ENCODE results near the gene OGFOD1.

Gene OGFOD1

DNA sequence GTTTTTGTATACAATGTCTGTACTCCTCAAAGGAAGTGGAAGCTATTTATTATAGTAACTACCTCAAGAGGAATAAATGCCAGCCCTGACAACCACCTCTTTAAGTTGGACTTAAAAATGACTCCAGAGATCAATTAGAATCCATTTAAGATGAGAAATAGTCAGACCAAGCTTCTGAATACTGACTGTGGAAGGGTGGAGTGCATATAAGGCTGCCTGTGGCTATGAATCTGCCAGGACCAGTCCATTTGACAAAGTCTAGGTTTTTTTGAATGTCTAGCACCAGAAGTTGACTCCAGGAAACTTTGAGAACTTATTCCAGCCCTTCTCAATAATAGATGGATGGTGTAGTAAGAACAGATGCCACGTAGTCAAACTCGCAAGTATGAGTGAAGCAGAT lies 15.0 kb downstream of the OGFOD1 start:
- Histone ChIP-seq H2BK12ac (ENCODE audit: low read length) (no peak overlapping the region), H3K27ac (replicated peaks; ENCODE audit: low read length) (no peak overlapping the region), H3K18ac (ENCODE audit: low read length) (no peak overlapping the region), H3K4me1 (ENCODE audit: control insufficient read depth in 2 of 2, insufficient read depth in 1 of 2, low read depth in 1 of 2, low read length in 2 of 2) (no peaks in the 10 kb centered on the region), H3K27me3 (ENCODE audit: control insufficient read depth in 3 of 3, insufficient read depth in 3 of 3, low read depth in 1 of 3, low read length in 3 of 3) (no peaks in the 10 kb centered on the region), H3K36me3 (replicated peaks in 1 of 2; ENCODE audit: control insufficient read depth in 2 of 2, insufficient read depth in 2 of 2, low read length in 2 of 2) (peaks cover 21 to 95% of the 10 kb centered on the region in 2 donors), H3K23ac (ENCODE audit: low read depth, low read length, poor library complexity) (no peak overlapping the region), H2BK15ac (ENCODE audit: low read length) (no peak overlapping the region), H2BK120ac (ENCODE audit: low read depth, low read length) (no peak overlapping the region), H4K91ac (ENCODE audit: low read depth, low read length, poor library complexity) (no peak overlapping the region), H3K4me2 (ENCODE audit: insufficient read depth, low read length, poor library complexity, severe bottlenecking) (no peak overlapping the region), H2BK5ac (ENCODE audit: low read length) (no peak overlapping the region), H3K14ac (ENCODE audit: low read length) (no peak overlapping the region), H2AK5ac (ENCODE audit: low read depth, low read length) (no peak overlapping the region), H3K9me3 (replicated peaks in 1 of 2; ENCODE audit: control insufficient read depth in 2 of 2, insufficient read depth in 1 of 2, low read depth in 1 of 2, low read length in 2 of 2) (no peaks in the 10 kb centered on the region), H3K4me3 (ENCODE audit: low read length in 2 of 2) (no peak overlapping the region), H4K8ac (ENCODE audit: low read depth, low read length) (no peak overlapping the region), H3K9ac (ENCODE audit: low read depth, low read length, poor library complexity) (no peak overlapping the region), H3K79me1 (ENCODE audit: low read depth, low read length) (no peaks in the 10 kb centered on the region), H3K4ac (ENCODE audit: low read length) (no peak overlapping the region), H2AFZ (ENCODE audit: low read length) (no peak overlapping the region)
- no peak for DNase-seq (ENCODE audit: low spot score)
- WGBS, 2 donors (ENCODE audit: extremely low coverage in 2 of 2, insufficient read length in 2 of 2, insufficient replicate concordance in 1 of 2) = no CpG with 5 or more reads among the region's 2 CpGs

DNA sequence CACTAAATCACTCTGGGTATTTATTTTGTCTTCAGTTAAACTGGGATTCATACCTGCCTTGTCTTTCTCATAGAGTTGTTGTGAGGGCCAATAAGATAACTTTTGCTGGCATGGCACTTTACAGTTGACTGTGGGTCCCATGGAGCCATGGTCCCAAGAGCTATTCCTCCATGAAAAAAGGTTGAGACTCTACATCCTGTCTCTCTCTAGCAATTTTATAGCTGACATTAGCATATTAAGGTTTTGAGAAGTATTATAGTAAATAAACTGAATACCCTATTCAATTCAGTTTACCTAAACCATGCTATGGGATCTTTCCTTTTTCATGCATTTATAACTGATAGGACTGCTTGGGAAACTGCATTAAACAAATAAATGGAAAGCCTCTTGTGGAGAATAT lies 17.4 kb downstream of the OGFOD1 start:
- no peak overlapping the region for H2BK5ac ChIP-seq (ENCODE audit: low read length)
- no peak overlapping the region for H2BK15ac ChIP-seq (ENCODE audit: low read length)
- no peaks in the 10 kb centered on the region for H3K9me3 ChIP-seq (replicated peaks in 1 of 2; ENCODE audit: control insufficient read depth in 2 of 2, insufficient read depth in 1 of 2, low read depth in 1 of 2, low read length in 2 of 2)
- H2AFZ ChIP-seq (ENCODE audit: low read length) = no peak overlapping the region
- no peak overlapping the region for H2BK12ac ChIP-seq (ENCODE audit: low read length)
- H4K8ac ChIP-seq (ENCODE audit: low read depth, low read length) = no peak overlapping the region
- H3K27ac ChIP-seq (replicated peaks; ENCODE audit: low read length) = no peak overlapping the region
- no peak overlapping the region for H3K4me3 ChIP-seq (ENCODE audit: low read length in 2 of 2)
- H3K36me3 ChIP-seq (replicated peaks in 1 of 2; ENCODE audit: control insufficient read depth in 2 of 2, insufficient read depth in 2 of 2, low read length in 2 of 2) = peaks cover 26 to 95% of the 10 kb centered on the region in 2 donors
- no peak overlapping the region for H3K4ac ChIP-seq (ENCODE audit: low read length)
- no peak for DNase-seq (ENCODE audit: low spot score)
- H2AK5ac ChIP-seq (ENCODE audit: low read depth, low read length) = no peak overlapping the region
- no peak overlapping the region for H4K91ac ChIP-seq (ENCODE audit: low read depth, low read length, poor library complexity)
- no peaks in the 10 kb centered on the region for H3K79me1 ChIP-seq (ENCODE audit: low read depth, low read length)
- no peak overlapping the region for H3K4me2 ChIP-seq (ENCODE audit: insufficient read depth, low read length, poor library complexity, severe bottlenecking)
- H3K27me3 ChIP-seq (ENCODE audit: control insufficient read depth in 3 of 3, insufficient read depth in 3 of 3, low read depth in 1 of 3, low read length in 3 of 3) = no peaks in the 10 kb centered on the region
- no peak overlapping the region for H3K14ac ChIP-seq (ENCODE audit: low read length)
- no peak overlapping the region for H3K18ac ChIP-seq (ENCODE audit: low read length)
- H3K9ac ChIP-seq (ENCODE audit: low read depth, low read length, poor library complexity) = no peak overlapping the region
- H3K4me1 ChIP-seq (ENCODE audit: control insufficient read depth in 2 of 2, insufficient read depth in 1 of 2, low read depth in 1 of 2, low read length in 2 of 2) = no peaks in the 10 kb centered on the region
- H2BK120ac ChIP-seq (ENCODE audit: low read depth, low read length) = no peak overlapping the region
- no peak overlapping the region for H3K23ac ChIP-seq (ENCODE audit: low read depth, low read length, poor library complexity)

GRCh38 chr16:56469748-56470147 lies 18.4 kb downstream of the OGFOD1 start:
- Histone ChIP-seq H2BK15ac (ENCODE audit: low read length) (no peak overlapping the region), H3K27ac (replicated peaks; ENCODE audit: low read length) (no peak overlapping the region)

GRCh38 chr16:56470232-56470631 lies 18.9 kb downstream of the OGFOD1 start:
- Histone ChIP-seq H3K36me3 (replicated peaks in 1 of 2; ENCODE audit: control insufficient read depth in 2 of 2, insufficient read depth in 2 of 2, low read length in 2 of 2) (peaks cover 27 to 97% of the 10 kb centered on the region in 2 donors), H3K23ac (ENCODE audit: low read depth, low read length, poor library complexity) (no peak overlapping the region)

More at GRCh38 chr16:56469748-56470147, 18.4 kb downstream of the OGFOD1 start:
- Histone ChIP-seq H3K23ac (ENCODE audit: low read depth, low read length, poor library complexity) (no peak overlapping the region), H3K9me3 (replicated peaks in 1 of 2; ENCODE audit: control insufficient read depth in 2 of 2, insufficient read depth in 1 of 2, low read depth in 1 of 2, low read length in 2 of 2) (no peaks in the 10 kb centered on the region), H3K4me2 (ENCODE audit: insufficient read depth, low read length, poor library complexity, severe bottlenecking) (no peak overlapping the region), H3K27me3 (ENCODE audit: control insufficient read depth in 3 of 3, insufficient read depth in 3 of 3, low read depth in 1 of 3, low read length in 3 of 3) (no peaks in the 10 kb centered on the region), H3K9ac (ENCODE audit: low read depth, low read length, poor library complexity) (no peak overlapping the region), H2AK5ac (ENCODE audit: low read depth, low read length) (no peak overlapping the region), H2BK12ac (ENCODE audit: low read length) (no peak overlapping the region), H2AFZ (ENCODE audit: low read length) (no peak overlapping the region), H2BK120ac (ENCODE audit: low read depth, low read length) (no peak overlapping the region), H3K4me3 (ENCODE audit: low read length in 2 of 2) (no peak overlapping the region), H3K4ac (ENCODE audit: low read length) (no peak overlapping the region), H3K4me1 (ENCODE audit: control insufficient read depth in 2 of 2, insufficient read depth in 1 of 2, low read depth in 1 of 2, low read length in 2 of 2) (no peaks in the 10 kb centered on the region), H3K18ac (ENCODE audit: low read length) (no peak overlapping the region), H3K14ac (ENCODE audit: low read length) (no peak overlapping the region), H4K91ac (ENCODE audit: low read depth, low read length, poor library complexity) (no peak overlapping the region), H3K79me1 (ENCODE audit: low read depth, low read length) (no peaks in the 10 kb centered on the region), H2BK5ac (ENCODE audit: low read length) (no peak overlapping the region), H3K36me3 (replicated peaks in 1 of 2; ENCODE audit: control insufficient read depth in 2 of 2, insufficient read depth in 2 of 2, low read length in 2 of 2) (peaks cover 27 to 95% of the 10 kb centered on the region in 2 donors), H4K8ac (ENCODE audit: low read depth, low read length) (no peak overlapping the region)
- no CpG with 5 or more reads among the region's 7 CpGs for WGBS, 2 donors (ENCODE audit: extremely low coverage in 2 of 2, insufficient read length in 2 of 2, insufficient replicate concordance in 1 of 2)
- no peak for DNase-seq (ENCODE audit: low spot score)

More at GRCh38 chr16:56470232-56470631, 18.9 kb downstream of the OGFOD1 start:
- Histone ChIP-seq H3K9ac (ENCODE audit: low read depth, low read length, poor library complexity) (no peak overlapping the region), H3K4me2 (ENCODE audit: insufficient read depth, low read length, poor library complexity, severe bottlenecking) (no peak overlapping the region), H2AK5ac (ENCODE audit: low read depth, low read length) (no peak overlapping the region), H3K27ac (replicated peaks; ENCODE audit: low read length) (no peak overlapping the region), H2BK12ac (ENCODE audit: low read length) (no peak overlapping the region), H3K9me3 (replicated peaks in 1 of 2; ENCODE audit: control insufficient read depth in 2 of 2, insufficient read depth in 1 of 2, low read depth in 1 of 2, low read length in 2 of 2) (no peaks in the 10 kb centered on the region), H3K4me1 (ENCODE audit: control insufficient read depth in 2 of 2, insufficient read depth in 1 of 2, low read depth in 1 of 2, low read length in 2 of 2) (no peaks in the 10 kb centered on the region), H4K8ac (ENCODE audit: low read depth, low read length) (no peak overlapping the region), H3K18ac (ENCODE audit: low read length) (no peak overlapping the region), H2AFZ (ENCODE audit: low read length) (no peak overlapping the region), H3K14ac (ENCODE audit: low read length) (no peak overlapping the region), H2BK15ac (ENCODE audit: low read length) (no peak overlapping the region), H2BK120ac (ENCODE audit: low read depth, low read length) (no peak overlapping the region), H3K27me3 (ENCODE audit: control insufficient read depth in 3 of 3, insufficient read depth in 3 of 3, low read depth in 1 of 3, low read length in 3 of 3) (no peaks in the 10 kb centered on the region), H3K4me3 (ENCODE audit: low read length in 2 of 2) (no peak overlapping the region), H4K91ac (ENCODE audit: low read depth, low read length, poor library complexity) (no peak overlapping the region), H3K79me1 (ENCODE audit: low read depth, low read length) (no peaks in the 10 kb centered on the region), H3K4ac (ENCODE audit: low read length) (no peak overlapping the region), H2BK5ac (ENCODE audit: low read length) (no peak overlapping the region)
- no peak for DNase-seq (ENCODE audit: low spot score)
- WGBS, 2 donors (ENCODE audit: extremely low coverage in 2 of 2, insufficient read length in 2 of 2, insufficient replicate concordance in 1 of 2) = no CpG with 5 or more reads among the region's 3 CpGs

Measured in neuronal stem cell (in vitro differentiated cells).